AG09309 (cell line): ENCODE data around the gene TPM4.

ENCODE experiments used
- DNase-seq: peaks from one replicate; pipeline ENCODE4 v3.0.0-alpha.2; 2010; ENCODE audit warnings: low read depth
- H3K4me3 ChIP-seq: 2 replicates; pipeline ENCODE4 v1.5.1; 2011; ENCODE audit warnings: mild to moderate bottlenecking, low read depth, low read length, moderate library complexity; ENCODE audit not compliant: control insufficient read depth
- CTCF ChIP-seq: IDR thresholded peaks from 2 replicates; pipeline ENCODE4 v1.5.1; 2011; ENCODE audit warnings: mild to moderate bottlenecking, low read depth, low read length, inconsistent platforms; ENCODE audit not compliant: insufficient read depth, control insufficient read depth; ENCODE audit errors: missing control alignments

Gene TPM4

GRCh38 chr19:16036941-16037340, 39.4 kb upstream of the TPM4 start:
- no peak overlapping the region for H3K4me3 ChIP-seq
- no peak for TF ChIP-seq CTCF
- no peak for DNase-seq

GRCh38 chr19:16037424-16038195, 38.7 kb upstream of the TPM4 start:
- no peak for DNase-seq
- TF ChIP-seq CTCF, result no peak
- H3K4me3 ChIP-seq, result no peak overlapping the region

GRCh38 chr19:16038196-16038695, 38.0 kb upstream of the TPM4 start:
- no peak overlapping the region for H3K4me3 ChIP-seq
- DNase-seq, result no peak
- no peak for TF ChIP-seq CTCF

- H3K4me3 ChIP-seq, result no peak overlapping the region
- no peak for DNase-seq
- no peak for TF ChIP-seq CTCF
Measured at GRCh38 chr19:16039081-16039480, 37.2 kb upstream of the TPM4 start.

- no peak for TF ChIP-seq CTCF
Measured at GRCh38 chr19:16039545-16039944, 36.8 kb upstream of the TPM4 start.

GRCh38 chr19:16040642-16041041, 35.7 kb upstream of the TPM4 start:
- peak; percentile 13 for DNase-seq
- no peak overlapping the region for H3K4me3 ChIP-seq
- TF ChIP-seq CTCF, result no peak

More at GRCh38 chr19:16039545-16039944, 36.8 kb upstream of the TPM4 start:
- H3K4me3 ChIP-seq, result no peak overlapping the region
- no peak for DNase-seq
